ENCODE results near the gene DCLRE1C.
"Not testable (repeated sequence)": the region's sequence is repeated elsewhere in the genome, so short reads cannot be mapped to it uniquely, and the experiment has no call there.

Gene DCLRE1C

DNA sequence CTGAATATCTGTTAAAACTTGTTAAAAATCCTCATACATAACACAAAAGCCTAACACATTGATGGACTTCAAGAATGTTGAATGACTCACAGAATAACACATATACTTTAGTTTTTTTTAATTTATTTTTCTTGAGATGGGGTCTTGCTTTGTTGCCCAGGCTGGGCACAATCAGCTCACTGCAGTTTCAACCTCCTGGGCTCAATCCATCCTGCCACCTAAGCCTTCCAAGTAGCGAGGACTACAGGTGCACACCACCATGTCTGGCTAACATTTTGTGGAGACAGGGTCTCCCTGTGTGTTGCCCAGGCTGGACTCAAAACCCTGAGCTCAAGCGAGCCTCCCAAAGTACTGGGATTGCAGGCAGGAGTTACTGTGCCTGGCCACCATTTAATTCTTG is 47.1 kb downstream of the DCLRE1C start:
- no peak for DNase-seq
- intact Hi-C loops (cut with DNase I), result no loop called here

DNA sequence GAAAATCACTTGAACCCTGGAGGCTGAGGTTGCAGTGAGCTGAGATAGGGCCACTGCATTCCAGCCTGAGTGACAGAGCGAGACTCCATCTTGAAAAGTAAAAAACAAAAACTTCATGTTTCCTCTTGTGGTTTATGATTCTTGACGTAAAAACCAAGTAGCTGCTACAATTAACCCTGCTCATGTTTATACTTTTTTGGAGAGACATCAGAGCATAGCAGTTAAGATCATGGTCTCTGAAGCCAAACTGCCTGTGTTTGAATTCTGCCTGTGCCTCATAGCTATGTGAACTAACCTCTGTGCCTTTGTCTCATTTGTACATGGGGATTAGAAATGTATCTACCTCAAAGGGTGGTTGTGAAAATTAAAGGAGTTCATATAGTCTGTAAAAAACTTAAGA is 48.0 kb downstream of the DCLRE1C start:
- no peak for DNase-seq
- intact Hi-C loops (cut with DNase I), result no loop called here

GRCh38 chr10:14904864-14905263 is 49.0 kb downstream of the DCLRE1C start:
- intact Hi-C loops (cut with DNase I), result no loop called here
- DNase-seq, result no peak

DNA sequence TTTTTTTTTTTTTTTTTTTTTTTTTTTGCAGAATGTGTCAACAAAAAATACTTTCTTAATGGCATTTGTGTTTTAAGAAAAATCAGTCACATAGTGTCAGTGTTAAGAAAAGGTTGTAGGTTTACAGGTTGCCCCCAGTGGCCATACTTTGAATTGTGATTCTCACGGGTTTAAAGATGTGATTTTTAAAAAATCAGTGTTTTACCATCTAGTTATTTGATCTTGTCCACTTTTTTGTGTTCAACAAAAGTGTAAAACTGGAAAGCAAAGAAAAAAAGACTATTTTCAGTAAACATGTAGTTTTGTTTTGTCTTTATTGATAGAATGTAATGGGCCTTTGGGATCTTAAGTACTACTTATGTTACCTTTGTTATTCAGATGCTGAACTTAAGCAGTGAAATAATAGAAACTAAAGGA is 49.6 kb downstream of the DCLRE1C start:
- DNase-seq, result peak in 9 of 42 donors; percentile 7 to 50 (median 11)
- intact Hi-C loops (cut with DNase I), result no loop called here

DNA sequence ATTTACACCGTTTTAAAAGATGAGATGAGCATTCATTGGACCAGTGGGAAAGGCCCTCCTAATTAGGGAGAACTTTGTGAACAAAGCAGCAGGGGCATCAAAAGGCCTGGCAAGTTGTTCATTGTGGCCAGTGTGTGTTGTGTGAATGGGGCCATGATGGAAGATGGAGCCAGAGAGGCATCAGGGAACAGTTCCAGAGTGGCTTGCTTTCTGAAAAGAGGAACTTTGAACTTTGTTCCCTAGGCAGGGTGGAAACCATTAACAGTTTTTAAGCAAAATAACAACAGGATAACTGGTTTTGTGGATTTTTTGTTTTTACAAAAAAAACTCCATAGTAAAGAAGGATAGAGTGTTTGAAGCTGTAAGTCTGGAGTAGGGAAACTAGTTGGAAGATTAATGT is 62.7 kb downstream of the DCLRE1C start:
- intact Hi-C loops (cut with DNase I), result no loop called here
- DNase-seq, result no peak

DNA sequence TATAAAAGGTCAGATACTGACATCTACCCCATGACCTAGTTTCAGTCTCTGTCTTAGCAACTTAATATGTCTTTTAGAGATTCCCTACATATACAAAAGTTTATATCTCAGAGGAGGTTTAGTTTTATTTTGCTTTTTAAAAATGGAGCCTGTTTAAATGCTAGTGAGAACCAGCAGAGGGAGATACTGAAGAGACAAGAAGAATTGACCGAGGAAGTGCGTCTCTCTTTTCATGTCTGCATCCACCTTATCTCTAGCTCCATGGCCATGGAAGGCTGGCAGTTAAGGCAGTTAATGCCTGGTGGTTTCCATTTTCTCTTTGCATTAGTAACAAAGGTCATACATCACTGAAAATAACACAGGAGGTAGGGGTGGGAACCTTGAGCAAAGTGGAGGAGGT is 64.6 kb downstream of the DCLRE1C start:
- intact Hi-C loops (cut with DNase I), result no loop called here
- DNase-seq, result no peak

GRCh38 chr10:14884082-14884481 is 69.8 kb downstream of the DCLRE1C start:
- intact Hi-C loops (cut with DNase I), result no loop called here
- DNase-seq, result no peak

DNA sequence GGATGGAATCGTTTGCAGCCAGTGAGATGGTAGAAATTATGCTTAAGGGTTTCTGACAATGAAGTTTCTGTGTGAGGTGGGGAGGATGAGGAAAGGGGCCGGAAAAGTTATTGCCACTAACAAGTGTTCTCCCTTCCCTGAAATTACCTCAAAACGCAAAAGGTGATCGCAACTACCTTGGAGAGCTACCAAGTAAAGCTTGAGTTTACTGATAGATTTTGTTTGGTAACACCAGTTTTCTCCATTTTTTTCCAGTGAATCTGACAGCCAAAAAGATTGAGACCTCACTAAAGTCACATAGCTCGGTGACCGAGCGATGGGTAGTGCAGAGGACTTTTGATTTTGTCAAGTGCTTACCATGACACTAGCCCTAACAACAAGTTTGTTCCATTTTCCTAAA is 73.7 kb downstream of the DCLRE1C start:
- intact Hi-C loops (cut with DNase I), result no loop called here

DNA sequence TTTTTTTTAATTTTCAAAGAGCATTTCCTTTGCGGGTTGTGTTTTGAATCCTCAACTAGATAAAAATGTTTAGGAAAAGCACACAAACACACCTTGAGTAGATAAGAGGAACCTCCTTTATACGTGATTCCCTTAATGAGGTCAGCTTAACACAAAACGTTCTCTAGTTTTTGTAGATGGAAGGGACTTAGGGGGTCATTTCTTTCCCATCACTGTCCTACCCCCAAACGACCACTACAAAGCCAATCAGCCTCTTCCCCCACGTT is 74.0 kb downstream of the DCLRE1C start:
- DNase-seq, result no peak
- intact Hi-C loops (cut with DNase I), result loop anchor here (2.0 to 5.0 kb wide), 3 partner anchors 41 to 217 kb away; partner anchors contain the start of genes CDNF, DCLRE1C, HSPA14 and MSANTD7

More for the DNA sequence above, 73.7 kb downstream of the DCLRE1C start:
- DNase-seq, result no peak

DNA sequence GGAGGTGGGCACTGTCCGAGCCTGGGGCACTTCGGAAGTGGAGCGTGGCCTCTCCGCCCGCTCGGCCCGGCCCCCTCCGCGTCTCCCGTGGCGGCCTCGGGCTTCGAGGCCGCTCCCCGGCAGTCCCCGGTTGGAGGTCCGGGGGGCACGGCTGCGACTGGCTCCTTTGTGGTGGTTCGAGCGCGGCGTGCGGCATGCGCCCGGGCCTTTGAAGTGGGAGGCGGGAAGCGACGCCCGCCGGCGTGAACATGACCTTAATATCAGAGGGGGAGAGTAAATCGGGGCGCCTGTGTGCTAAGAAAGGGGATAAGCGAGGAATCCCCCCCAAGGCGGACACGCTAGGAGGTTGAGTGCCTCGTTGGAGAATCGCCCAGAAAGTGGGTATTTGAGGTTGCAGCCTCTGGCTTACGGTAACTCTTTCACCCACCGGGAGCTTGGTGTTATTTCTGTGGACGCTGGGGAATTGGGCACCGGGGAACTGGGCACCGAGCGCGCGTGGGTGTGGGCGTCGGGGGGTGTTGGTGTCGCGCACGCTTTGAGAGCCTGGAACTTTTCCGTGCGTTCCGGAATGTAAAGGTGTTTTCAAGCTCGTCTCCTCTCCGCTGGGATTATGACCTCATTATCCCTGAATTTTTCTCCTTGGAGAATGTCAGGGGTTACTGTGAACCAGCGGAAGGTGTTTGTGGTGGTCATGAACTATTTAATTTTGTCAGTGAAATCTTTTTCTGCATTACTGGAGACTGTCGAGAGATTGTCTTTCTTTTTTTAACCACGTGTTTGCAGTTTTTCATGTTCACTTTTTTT is 74.6 kb downstream of the DCLRE1C start:
- intact Hi-C loops (cut with DNase I), result loop anchor here (2.0 to 5.0 kb wide), 3 partner anchors 41 to 217 kb away; partner anchors contain the start of genes CDNF, DCLRE1C, HSPA14 and MSANTD7
- DNase-seq, result peak in 33 of 42 donors; percentile 4 to 59 (median 26)

DNA sequence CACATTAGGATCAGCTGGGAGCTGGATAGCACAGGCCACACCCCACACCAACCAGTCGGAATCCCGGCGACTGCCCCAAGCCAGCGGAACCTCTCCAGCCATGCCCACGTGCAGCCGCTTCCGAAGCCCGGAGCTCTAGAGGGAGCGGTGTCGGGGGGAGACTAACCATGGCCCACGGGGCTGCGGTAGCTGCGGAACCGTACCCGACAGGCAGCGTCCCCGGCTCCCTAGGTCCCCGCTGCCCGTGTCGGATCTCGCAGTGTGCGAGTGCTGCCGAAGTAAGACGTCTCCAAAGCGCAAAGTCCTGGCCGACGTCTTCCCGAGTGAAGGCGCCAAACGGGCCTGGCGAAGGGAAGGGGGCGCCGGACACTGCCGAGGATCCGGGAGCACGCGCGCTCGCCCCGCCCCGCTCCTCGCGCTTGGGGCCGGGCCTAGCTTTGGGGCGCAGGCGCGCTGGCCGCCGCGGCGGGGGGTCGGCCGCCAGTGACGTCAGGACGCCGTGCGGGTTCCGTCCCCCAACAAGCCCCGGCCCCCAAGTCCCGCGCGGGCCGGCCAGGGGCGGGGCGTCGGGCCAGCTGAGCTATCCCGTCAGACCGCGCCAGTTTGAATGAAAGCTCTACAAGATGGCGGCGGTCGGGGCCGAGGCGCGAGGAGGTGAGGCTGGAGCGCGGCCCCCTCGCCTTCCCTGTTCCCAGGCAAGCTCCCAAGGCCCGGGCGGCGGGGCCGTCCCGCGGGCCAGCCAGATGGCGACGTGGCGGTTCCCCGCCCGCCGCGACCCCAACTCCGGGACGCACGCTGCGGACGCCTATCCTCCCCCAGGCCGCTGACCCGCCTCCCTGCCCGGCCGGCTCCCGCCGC is 75.4 kb downstream of the DCLRE1C start, which contains the start of gene SUV39H2:
Gene SUV39H2, plus strand, starts transcription at position 601 of the 858 bp plus-strand sequence. Its CDS starts 23 bp downstream, at position 624.
- intact Hi-C loops (cut with DNase I), result loop anchor here (2.0 to 5.0 kb wide), 3 partner anchors 40 to 218 kb away; partner anchors contain the start of genes CDNF, DCLRE1C, HSPA14 and MSANTD7
- peak; percentile 86 to 98 (median 96) for DNase-seq

DNA sequence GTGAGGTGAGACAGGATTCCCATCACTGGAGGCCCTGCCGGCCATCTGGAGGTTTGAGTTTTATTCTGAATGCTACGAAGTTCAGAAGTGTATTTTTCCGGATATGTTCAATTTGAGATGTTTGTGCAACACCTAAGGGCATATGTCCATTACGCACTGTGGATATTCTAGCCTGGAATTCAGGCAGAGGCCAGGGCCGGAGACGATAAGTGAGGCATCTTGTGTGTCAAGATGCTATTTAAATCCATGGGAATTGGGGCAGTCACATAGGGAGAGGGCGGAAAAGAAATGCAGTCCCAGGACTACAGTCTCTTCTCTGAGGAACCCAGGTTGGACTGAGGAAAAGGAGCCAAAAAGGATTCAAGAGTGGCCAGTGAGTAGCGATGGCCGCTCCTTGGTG is 77.1 kb downstream of the DCLRE1C start:
- intact Hi-C loops (cut with DNase I), result loop anchor here (5.0 kb wide), 1 partner anchor 76 kb away; the partner anchor contains the start of gene DCLRE1C
- no peak for DNase-seq

DNA sequence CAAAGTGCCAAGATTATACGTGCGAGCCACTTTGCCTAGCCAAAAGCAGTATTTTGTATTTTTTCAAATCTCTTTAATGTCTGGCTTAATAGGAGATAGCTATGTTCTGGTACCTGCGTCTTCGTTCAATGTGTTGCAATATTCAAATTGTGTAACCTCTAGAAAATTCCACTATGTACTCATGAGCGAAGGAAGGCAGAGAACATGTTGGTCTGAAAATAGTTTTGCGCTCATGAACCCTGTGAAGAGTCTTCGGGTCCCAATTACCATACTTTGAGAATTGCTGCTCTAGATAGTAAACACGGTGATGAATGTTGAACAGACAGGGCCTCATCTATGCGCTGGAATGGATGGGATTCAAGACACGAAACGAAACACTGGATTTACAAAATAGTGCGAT is 78.0 kb downstream of the DCLRE1C start:
- DNase-seq, result no peak
- intact Hi-C loops (cut with DNase I), result loop anchor here (5.0 kb wide), 1 partner anchor 76 kb away; the partner anchor contains the start of gene DCLRE1C

DNA sequence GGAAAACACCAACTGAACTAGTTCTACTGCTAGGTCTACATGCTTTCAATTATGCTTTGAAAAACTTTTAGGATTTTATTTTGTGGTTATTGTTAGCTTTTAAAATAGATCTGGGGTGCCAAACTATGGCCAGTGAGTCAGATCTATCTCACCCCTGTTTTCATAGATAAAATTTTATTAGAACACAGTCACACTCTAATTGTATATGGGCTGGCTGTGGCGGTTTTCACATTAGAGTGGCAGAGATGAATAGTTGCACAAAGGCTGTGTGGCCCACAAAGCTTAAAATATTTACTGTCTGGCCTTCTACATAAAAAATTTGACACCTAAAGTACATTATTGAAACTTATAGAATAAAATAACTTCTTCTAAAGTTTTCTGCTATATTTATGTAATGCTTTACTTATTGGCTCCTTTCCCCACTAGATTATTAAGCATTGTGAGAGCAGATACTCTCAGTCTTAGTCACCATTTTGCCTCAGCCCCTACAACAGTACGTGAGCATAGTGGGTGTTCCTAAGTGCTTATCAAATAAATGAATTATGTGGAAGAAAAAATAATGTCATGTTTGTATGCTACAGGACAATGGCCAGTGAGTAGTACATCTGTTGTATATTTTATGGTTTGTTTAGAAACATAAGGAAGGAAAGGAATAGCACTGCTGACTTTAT is 80.7 kb downstream of the DCLRE1C start:
- intact Hi-C loops (cut with DNase I), result no loop called here
- no peak for DNase-seq

DNA sequence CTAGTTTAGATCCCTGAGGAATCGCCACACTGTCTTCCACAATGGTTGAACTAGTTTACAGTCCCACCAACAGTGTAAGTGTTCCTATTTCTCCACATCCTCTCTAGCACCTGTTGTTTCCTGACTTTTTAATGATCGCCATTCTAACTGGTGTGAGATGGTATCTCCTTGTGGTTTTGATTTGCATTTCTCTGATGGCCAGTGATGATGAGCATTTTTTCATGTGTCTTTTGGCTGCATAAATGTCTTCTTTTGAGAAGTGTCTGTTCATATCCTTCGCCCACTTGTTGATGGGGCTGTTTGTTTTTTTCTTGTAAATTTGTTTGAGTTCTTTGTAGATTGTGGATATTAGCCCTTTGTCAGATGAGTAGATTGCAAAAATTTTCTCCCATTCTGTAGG is 89.0 kb downstream of the DCLRE1C start:
- DNase-seq; intact Hi-C loops (cut with DNase I): not testable (repeated sequence)

DNA sequence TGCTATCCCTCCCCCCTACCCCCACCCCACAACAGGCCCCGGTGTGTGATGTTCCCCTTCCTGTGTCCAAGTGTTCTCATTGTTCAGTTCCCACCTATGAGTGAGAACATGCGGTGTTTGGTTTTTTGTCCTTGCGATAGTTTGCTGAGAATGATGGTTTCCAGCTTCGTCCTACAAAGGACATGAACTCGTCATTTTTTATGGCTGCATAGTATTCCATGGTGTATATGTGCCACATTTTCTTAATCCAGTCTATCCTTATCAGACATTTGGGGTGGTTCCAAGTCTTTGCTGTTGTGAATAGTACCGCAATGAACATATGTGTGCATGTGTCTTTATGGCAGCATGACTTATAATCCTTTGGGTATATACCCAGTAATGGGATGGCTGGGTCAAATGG is 89.4 kb downstream of the DCLRE1C start:
- DNase-seq; intact Hi-C loops (cut with DNase I): not testable (repeated sequence)

- DNase-seq, result no peak
- intact Hi-C loops (cut with DNase I), result no loop called here
Measured at GRCh38 chr10:14860791-14861190, 93.1 kb downstream of the DCLRE1C start.

DNA sequence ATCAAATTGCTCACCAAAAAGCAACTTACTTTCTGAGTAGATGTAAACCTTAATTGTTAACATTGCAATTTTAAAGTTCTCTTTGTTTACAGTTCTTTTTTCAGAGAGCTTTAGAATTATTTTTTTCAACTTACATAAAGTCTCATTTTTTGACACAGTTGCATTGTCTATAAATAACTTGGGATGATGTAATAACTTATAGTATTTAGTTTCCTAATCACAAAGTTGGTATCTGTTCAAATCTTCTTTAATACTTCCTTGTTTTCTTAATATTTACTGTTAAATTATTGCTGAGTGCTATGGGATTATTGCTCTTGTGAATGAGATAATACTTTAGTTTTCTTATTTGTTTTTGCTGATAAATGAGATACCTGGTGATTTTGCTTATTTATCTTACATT is 94.1 kb downstream of the DCLRE1C start:
- DNase-seq, result no peak
- intact Hi-C loops (cut with DNase I), result no loop called here

- intact Hi-C loops (cut with DNase I), result no loop called here
- no peak for DNase-seq
Measured at GRCh38 chr10:14859043-14859442, 94.9 kb downstream of the DCLRE1C start.

Measured in head of caudate nucleus (tissue), 42 donors.